Ishikawa (cell line): ENCODE data around the gene CD300LF.

ENCODE experiments used
- EP300 ChIP-seq: IDR thresholded peaks from 2 replicates; pipeline ENCODE4 v1.6.1; 2012; ENCODE audit warnings: borderline replicate concordance
- MAX ChIP-seq: IDR thresholded peaks from 2 replicates; pipeline ENCODE4 v1.6.1; 2012
- REST ChIP-seq: IDR thresholded peaks from 2 replicates; pipeline ENCODE4 v1.6.1; 2012; ENCODE audit warnings: low read depth, mild to moderate bottlenecking
- TAF1 ChIP-seq: IDR thresholded peaks from 2 replicates; pipeline ENCODE4 v1.6.1; 2012; ENCODE audit warnings: low read depth, mild to moderate bottlenecking

GRCh38 chr17:74663561-74663960, 49.2 kb downstream of the CD300LF start:
- TF ChIP-seq MAX, result no peak
- no peak for TF ChIP-seq REST
- TF ChIP-seq TAF1, result no peak
- no peak for TF ChIP-seq EP300
